T-helper 1 cell treated with Interleukin-12 subunit alpha and Interleukin-12 subunit beta and Interleukin-4 antibody, amounts not matched to agents 30 μg/mL and 1 μg/mL, for 36 hours (primary cell): ENCODE measurements around the gene WRNIP1.
"Not testable (repeated sequence)": the region's sequence is repeated elsewhere in the genome, so short reads cannot be mapped to it uniquely, and the experiment has no call there.

Experiments used
- H3K27ac Mint-ChIP-seq: one replicate; pipeline ENCODE4 v1.8.0; 2021; ENCODE audit warnings: mild to moderate bottlenecking, mixed read lengths
- H3K27me3 Mint-ChIP-seq: one replicate; pipeline ENCODE4 v1.8.0; 2021; ENCODE audit warnings: low read depth, mixed read lengths
- H3K36me3 Mint-ChIP-seq: one replicate; pipeline ENCODE4 v1.8.0; 2021; ENCODE audit warnings: low read depth, mixed read lengths
- H3K4me1 Mint-ChIP-seq: one replicate; pipeline ENCODE4 v1.8.0; 2021; ENCODE audit warnings: low read depth, mixed read lengths
- H3K4me3 Mint-ChIP-seq: one replicate; pipeline ENCODE4 v1.8.0; 2021; ENCODE audit warnings: mild to moderate bottlenecking, moderate library complexity, mixed read lengths
- H3K9me3 Mint-ChIP-seq: one replicate; pipeline ENCODE4 v1.8.0; 2021; ENCODE audit warnings: mixed read lengths

WRNIP1 gene

GRCh38 chr6:2795162-2795561 is 30.0 kb downstream of the WRNIP1 start:
- peaks cover 51% of the 10 kb centered on the region for H3K4me1 Mint-ChIP-seq
- H3K27me3 Mint-ChIP-seq = no peaks in the 10 kb centered on the region
- H3K36me3 Mint-ChIP-seq = peaks cover 7% of the 10 kb centered on the region
- no peaks in the 10 kb centered on the region for H3K9me3 Mint-ChIP-seq
- no peak overlapping the region for H3K27ac Mint-ChIP-seq
- H3K4me3 Mint-ChIP-seq = no peak overlapping the region

DNA sequence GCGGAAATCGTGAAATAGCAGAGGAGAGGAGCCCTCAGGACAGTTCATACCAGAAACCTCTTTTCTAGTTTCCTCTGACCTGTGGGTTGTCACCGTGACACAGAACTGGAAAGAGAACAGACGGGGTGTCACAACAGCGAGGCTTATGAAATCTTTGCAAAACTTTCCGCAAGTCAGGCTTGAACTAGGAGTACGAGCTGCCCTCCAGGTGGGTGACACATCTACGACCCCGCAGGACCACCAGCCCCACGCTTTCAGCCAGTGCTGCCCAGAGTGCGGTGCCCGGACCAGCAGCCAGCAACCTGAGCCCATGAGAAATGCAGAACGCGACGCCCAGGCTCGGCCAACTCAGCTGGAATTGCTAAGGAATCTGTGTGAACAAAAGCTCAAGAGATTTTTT is 30.8 kb downstream of the WRNIP1 start:
- no peaks in the 10 kb centered on the region for H3K27me3 Mint-ChIP-seq
- no peaks in the 10 kb centered on the region for H3K9me3 Mint-ChIP-seq
- H3K4me1 Mint-ChIP-seq = peaks cover 54% of the 10 kb centered on the region
- no peak overlapping the region for H3K4me3 Mint-ChIP-seq
- H3K36me3 Mint-ChIP-seq = peaks cover 7% of the 10 kb centered on the region
- H3K27ac Mint-ChIP-seq = no peak overlapping the region

- peaks cover 49% of the 10 kb centered on the region for H3K4me1 Mint-ChIP-seq
Measured at GRCh38 chr6:2796861-2797260, 31.7 kb downstream of the WRNIP1 start.

DNA sequence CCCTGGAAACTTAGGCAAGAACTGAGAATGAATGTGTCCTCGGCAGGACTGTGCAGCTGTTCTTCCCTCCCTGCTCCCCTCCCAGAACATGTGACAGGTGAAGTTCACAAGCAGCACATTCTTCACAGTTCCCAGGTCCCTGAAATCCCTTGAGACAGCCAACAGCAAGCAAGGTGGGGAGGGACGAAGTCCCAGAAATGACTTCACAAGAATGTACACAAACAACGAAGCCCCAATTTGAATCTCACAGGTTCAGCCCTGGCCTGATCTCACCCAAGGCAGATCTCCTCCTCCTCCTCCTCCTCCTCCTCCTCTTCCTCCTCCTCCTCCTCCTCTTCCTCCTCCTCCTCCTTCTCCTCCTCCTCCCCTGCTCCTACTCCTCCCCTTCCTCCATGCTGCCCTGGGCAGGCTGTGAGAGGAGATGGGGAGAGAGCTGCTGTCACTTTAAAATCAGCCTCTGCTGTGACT is 32.4 kb downstream of the WRNIP1 start:
- Mint-ChIP-seq H3K27me3 (no peaks in the 10 kb centered on the region), H3K9me3 (no peaks in the 10 kb centered on the region), H3K4me1 (peaks cover 46% of the 10 kb centered on the region), H3K36me3 (peaks cover 5% of the 10 kb centered on the region), H3K4me3 (no peak overlapping the region), H3K27ac (peak overlapping the region; percentile 3)

More at GRCh38 chr6:2796861-2797260, 31.7 kb downstream of the WRNIP1 start:
- Mint-ChIP-seq H3K4me3 (no peak overlapping the region), H3K27ac (no peak overlapping the region), H3K36me3 (peaks cover 5% of the 10 kb centered on the region), H3K9me3 (no peaks in the 10 kb centered on the region), H3K27me3 (no peaks in the 10 kb centered on the region)

DNA sequence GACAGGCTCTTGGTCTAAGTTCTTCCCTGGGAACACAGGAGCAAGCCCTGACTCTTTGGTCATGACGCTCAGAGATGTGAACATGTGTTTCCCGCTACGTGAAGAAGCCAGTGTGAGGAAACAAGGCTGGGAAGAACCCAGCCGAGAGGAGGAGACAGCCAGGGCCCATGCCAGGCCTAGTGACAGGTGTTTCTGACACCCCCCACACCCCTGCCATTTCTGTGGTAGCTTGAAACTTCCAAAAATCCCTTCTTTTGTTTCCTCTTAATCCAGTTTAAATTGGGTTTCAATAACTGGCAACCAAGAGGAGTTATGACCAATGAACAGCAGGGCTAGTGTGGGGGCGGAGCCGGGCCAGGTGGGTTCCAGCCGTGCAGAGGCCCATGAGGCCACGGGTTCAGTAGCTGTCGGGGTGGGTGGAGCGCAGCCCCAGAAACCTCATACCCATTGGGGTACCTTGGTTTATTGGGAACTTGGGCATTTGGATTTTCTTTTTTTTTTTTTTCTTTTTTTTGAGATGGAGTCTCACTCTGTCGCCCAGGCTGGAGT is 33.5 kb downstream of the WRNIP1 start:
- Mint-ChIP-seq H3K4me1 (peaks cover 36% of the 10 kb centered on the region), H3K36me3 (peaks cover 5% of the 10 kb centered on the region), H3K27ac (no peak overlapping the region), H3K27me3 (no peaks in the 10 kb centered on the region), H3K4me3 (no peak overlapping the region), H3K9me3 (no peaks in the 10 kb centered on the region)

GRCh38 chr6:2799936-2800527 is 34.8 kb downstream of the WRNIP1 start:
- Mint-ChIP-seq H3K9me3 (no peaks in the 10 kb centered on the region), H3K4me3 (no peak overlapping the region), H3K4me1 (peaks cover 29% of the 10 kb centered on the region), H3K27me3 (no peaks in the 10 kb centered on the region), H3K27ac (peak overlapping the region; percentile 29), H3K36me3 (peaks cover 5% of the 10 kb centered on the region)

- Mint-ChIP-seq H3K27me3 (no peaks in the 10 kb centered on the region), H3K4me3 (no peak overlapping the region), H3K9me3 (no peaks in the 10 kb centered on the region), H3K36me3 (peaks cover 3% of the 10 kb centered on the region), H3K4me1 (peaks cover 26% of the 10 kb centered on the region), H3K27ac (no peak overlapping the region)
Measured at GRCh38 chr6:2800552-2801316, 35.5 kb downstream of the WRNIP1 start.

GRCh38 chr6:2801687-2802086 is 36.5 kb downstream of the WRNIP1 start:
- H3K4me3 Mint-ChIP-seq, H3K9me3 Mint-ChIP-seq, H3K27ac Mint-ChIP-seq, H3K27me3 Mint-ChIP-seq, H3K36me3 Mint-ChIP-seq: not testable (repeated sequence)
- H3K4me1 Mint-ChIP-seq = peaks cover 29% of the 10 kb centered on the region

DNA sequence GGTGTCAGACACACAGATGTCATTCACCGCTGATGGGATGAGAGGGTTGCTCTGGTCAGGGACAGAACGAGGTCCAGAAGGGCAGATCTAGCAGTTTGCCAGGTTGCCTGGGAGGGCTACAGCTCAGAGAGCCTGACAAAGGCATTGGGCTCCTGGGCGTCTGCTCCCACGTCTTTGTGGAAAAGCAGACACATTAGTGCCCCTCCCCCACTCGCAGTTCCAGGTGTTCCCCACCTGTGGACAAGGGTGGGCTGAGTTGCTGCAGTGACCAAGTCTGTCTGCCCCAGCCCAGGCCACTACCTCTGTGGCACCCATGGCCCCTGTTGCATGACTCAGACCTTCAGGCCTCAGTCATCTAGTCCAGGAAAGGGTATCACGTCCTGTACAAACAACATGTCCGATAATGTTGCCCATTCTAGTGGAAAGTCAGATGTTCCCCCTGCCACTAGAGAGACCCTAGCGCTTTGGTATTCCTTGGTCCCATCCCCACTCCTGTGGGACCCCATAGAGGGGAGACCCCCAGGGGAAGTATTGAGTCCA is 37.4 kb downstream of the WRNIP1 start:
- Mint-ChIP-seq H3K9me3 (no peaks in the 10 kb centered on the region), H3K36me3 (peaks cover 2% of the 10 kb centered on the region), H3K27ac (no peak overlapping the region), H3K4me3 (no peak overlapping the region), H3K4me1 (peaks cover 24% of the 10 kb centered on the region), H3K27me3 (no peaks in the 10 kb centered on the region)

DNA sequence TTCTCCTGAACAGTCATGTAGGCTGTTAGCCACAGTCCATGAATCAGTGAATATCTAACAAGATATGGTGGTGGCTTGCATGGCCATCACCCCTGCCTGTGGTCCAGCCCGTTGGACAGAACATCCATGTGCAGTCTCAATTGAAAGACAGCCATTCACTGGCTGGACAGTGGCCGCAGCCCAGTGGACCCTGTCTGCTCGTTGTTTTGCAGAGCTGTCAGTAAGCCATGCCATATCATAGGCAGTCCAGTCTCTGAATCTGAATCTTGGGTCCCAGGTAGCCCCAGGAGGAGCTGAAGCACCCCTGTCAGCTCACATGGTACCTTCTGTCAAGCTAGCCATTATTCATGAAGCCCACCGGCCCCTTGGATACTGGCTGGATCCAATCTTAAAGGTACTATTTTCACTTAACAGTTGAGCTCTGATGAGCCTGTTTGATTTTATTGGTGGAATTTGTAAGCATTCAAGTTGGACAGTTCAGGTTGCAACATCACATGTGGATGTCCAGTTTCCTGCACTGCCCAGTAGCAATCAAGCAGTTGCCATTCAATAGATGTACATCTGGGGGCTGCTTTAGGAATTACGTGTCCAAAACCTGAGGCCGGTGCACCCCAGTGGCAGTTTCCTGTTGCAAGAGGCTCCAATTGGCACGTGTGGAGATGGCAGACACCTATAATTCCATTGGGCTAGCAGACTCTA is 38.7 kb downstream of the WRNIP1 start:
- no peak overlapping the region for H3K27ac Mint-ChIP-seq
- no peaks in the 10 kb centered on the region for H3K27me3 Mint-ChIP-seq
- no peak overlapping the region for H3K4me3 Mint-ChIP-seq
- no peaks in the 10 kb centered on the region for H3K9me3 Mint-ChIP-seq
- peaks cover 20% of the 10 kb centered on the region for H3K4me1 Mint-ChIP-seq
- H3K36me3 Mint-ChIP-seq = no peaks in the 10 kb centered on the region

GRCh38 chr6:2804516-2804915 is 39.3 kb downstream of the WRNIP1 start:
- Mint-ChIP-seq H3K4me3 (no peak overlapping the region), H3K27me3 (no peaks in the 10 kb centered on the region), H3K4me1 (peaks cover 19% of the 10 kb centered on the region), H3K27ac (no peak overlapping the region), H3K36me3 (no peaks in the 10 kb centered on the region), H3K9me3 (no peaks in the 10 kb centered on the region)

- Mint-ChIP-seq H3K4me3 (no peak overlapping the region), H3K27ac (no peak overlapping the region), H3K9me3 (no peaks in the 10 kb centered on the region), H3K36me3 (no peaks in the 10 kb centered on the region), H3K4me1 (peaks cover 19% of the 10 kb centered on the region), H3K27me3 (no peaks in the 10 kb centered on the region)
Measured at GRCh38 chr6:2805031-2805430, 39.8 kb downstream of the WRNIP1 start.

- Mint-ChIP-seq H3K27ac (no peak overlapping the region), H3K9me3 (no peaks in the 10 kb centered on the region), H3K4me3 (no peak overlapping the region), H3K27me3 (no peaks in the 10 kb centered on the region), H3K36me3 (no peaks in the 10 kb centered on the region), H3K4me1 (peaks cover 27% of the 10 kb centered on the region)
Measured at GRCh38 chr6:2806644-2807043, 41.5 kb downstream of the WRNIP1 start.

DNA sequence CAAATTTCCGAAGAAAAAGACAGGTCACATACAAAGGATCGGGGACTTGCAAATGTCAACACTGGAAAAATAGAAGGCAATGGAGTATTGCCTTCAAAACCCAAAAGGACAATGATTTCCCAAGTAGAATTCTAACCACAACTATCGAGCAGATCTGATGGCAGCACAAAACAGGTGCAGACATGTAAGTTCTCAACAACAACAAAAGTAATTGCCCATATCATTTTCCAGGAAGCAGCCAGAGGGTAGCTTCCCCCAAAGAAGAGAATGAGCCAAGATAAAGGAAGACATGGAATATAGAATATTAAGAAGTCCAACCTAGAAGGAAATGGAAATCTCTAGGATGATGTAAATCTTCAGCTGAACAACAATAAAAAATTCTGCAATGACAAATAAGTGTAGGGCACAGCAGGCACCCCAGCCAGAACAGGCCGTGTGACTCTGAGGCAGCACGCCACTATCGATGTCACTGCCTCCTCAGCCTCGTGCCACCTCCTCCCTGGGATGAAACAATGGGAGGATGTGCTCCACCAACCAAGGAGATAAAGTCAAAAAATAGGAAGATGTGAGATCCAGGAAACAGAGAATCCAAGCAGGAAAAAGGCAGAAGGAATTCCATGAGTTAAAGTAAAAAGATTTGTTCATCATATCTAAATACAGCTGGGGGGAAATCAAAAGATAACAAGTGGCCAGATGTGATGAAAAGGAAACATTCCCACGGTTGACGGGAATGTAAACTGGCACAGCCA is 42.3 kb downstream of the WRNIP1 start:
- peaks cover 27% of the 10 kb centered on the region for H3K4me1 Mint-ChIP-seq
- H3K9me3 Mint-ChIP-seq = no peaks in the 10 kb centered on the region
- no peaks in the 10 kb centered on the region for H3K27me3 Mint-ChIP-seq

More for the DNA sequence above, 42.3 kb downstream of the WRNIP1 start:
- H3K4me3 Mint-ChIP-seq = no peak overlapping the region
- no peak overlapping the region for H3K27ac Mint-ChIP-seq
- peaks cover 2% of the 10 kb centered on the region for H3K36me3 Mint-ChIP-seq
